SU-DHL-6 (cell line): ENCODE data around the gene CCDC73.
"Not testable (repeated sequence)": the region's sequence is repeated elsewhere in the genome, so short reads cannot be mapped to it uniquely, and the experiment has no call there.

Source experiments
- EZH2phosphoT487 ChIP-seq: fragments of 200-600 bp; sonication (generic), shearing (Covaris generic); conservative IDR thresholded peaks from 2 replicates; pipeline ENCODE4 v1.6.1; 2018; ENCODE audit warnings: mild to moderate bottlenecking, antibody characterized with exemption, low read length, moderate library complexity, mixed read lengths
- TF ChIP-seq, protein P1 (sequence below): fragments of 200-600 bp; sonication (generic); IDR thresholded peaks from one replicate; pipeline ENCODE4 v1.5.1; 2017; ENCODE audit warnings: antibody characterized with exemption, mild to moderate bottlenecking, low read length, moderate library complexity; ENCODE audit not compliant: insufficient read depth, poor library complexity, severe bottlenecking

GRCh38 chr11:32608826-32609225 lies 185.6 kb downstream of the CCDC73 start:
- TF ChIP-seq, protein P1, sequence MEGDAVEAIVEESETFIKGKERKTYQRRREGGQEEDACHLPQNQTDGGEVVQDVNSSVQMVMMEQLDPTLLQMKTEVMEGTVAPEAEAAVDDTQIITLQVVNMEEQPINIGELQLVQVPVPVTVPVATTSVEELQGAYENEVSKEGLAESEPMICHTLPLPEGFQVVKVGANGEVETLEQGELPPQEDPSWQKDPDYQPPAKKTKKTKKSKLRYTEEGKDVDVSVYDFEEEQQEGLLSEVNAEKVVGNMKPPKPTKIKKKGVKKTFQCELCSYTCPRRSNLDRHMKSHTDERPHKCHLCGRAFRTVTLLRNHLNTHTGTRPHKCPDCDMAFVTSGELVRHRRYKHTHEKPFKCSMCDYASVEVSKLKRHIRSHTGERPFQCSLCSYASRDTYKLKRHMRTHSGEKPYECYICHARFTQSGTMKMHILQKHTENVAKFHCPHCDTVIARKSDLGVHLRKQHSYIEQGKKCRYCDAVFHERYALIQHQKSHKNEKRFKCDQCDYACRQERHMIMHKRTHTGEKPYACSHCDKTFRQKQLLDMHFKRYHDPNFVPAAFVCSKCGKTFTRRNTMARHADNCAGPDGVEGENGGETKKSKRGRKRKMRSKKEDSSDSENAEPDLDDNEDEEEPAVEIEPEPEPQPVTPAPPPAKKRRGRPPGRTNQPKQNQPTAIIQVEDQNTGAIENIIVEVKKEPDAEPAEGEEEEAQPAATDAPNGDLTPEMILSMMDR: not testable (repeated sequence)
- TF ChIP-seq EZH2phosphoT487: not testable (repeated sequence)
